K562 (cell line): Measurements from ENCODE around the gene TMEM217. TPM values are rescaled to one million over a fixed set of nuclear protein-coding genes. Genes with fewer than 3 reads are reported as not detected.

Experiments used
- BMI1 ChIP-seq: fragments of 150-350 bp; IDR thresholded peaks from 2 replicates; pipeline ENCODE4 v1.6.1; 2014; ENCODE audit warnings: low read length
- C11orf30 ChIP-seq: fragments of 450-650 bp; IDR thresholded peaks from 2 replicates; pipeline ENCODE4 v1.6.1; 2016; ENCODE audit warnings: low read depth, mild to moderate bottlenecking
- CBX8 ChIP-seq: fragments of 200-600 bp; sonication (generic); IDR thresholded peaks from 2 replicates; pipeline ENCODE4 v1.6.1; 2012; ENCODE audit warnings: borderline replicate concordance, mixed run types, low read depth, mild to moderate bottlenecking, moderate library complexity, mixed read lengths, low read length, control low read depth, inconsistent platforms; ENCODE audit not compliant: poor library complexity, severe bottlenecking; ENCODE audit errors: extremely low read depth
- HLTF ChIP-seq: fragments of 450-650 bp; IDR thresholded peaks from 2 replicates; pipeline ENCODE4 v1.6.1; 2016
- MAFK ChIP-seq: IDR thresholded peaks from 2 replicates; pipeline ENCODE4 v1.6.1; 2011; ENCODE audit warnings: low read length, improper control_type of control experiment
- NCOA1 ChIP-seq: fragments of 450-650 bp; IDR thresholded peaks from 2 replicates; pipeline ENCODE4 v1.6.1; 2016; ENCODE audit warnings: low read depth
- NEUROD1 ChIP-seq: fragments of 150-350 bp; IDR thresholded peaks from 2 replicates; pipeline ENCODE4 v1.6.1; 2014; ENCODE audit warnings: borderline replicate concordance, low read length, low read depth; ENCODE audit not compliant: partially characterized antibody
- NFYB ChIP-seq: IDR thresholded peaks from 2 replicates; pipeline ENCODE4 v1.6.1; 2011; ENCODE audit warnings: mild to moderate bottlenecking, moderate library complexity; ENCODE audit not compliant: insufficient read length; ENCODE audit errors: extremely low read depth
- REST ChIP-seq, 2 experiments: fragments of 450-650 bp; formaldehyde crosslinking in 1 of 2; IDR thresholded peaks; 2 replicates each; pipeline versions ENCODE4 v1.4.0 to v1.6.1; 2014 to 2020; ENCODE audit warnings: mild to moderate bottlenecking in 2 of 2, borderline replicate concordance in 1 of 2, low read depth in 1 of 2
- SLC30A9 ChIP-seq: fragments of 250-450 bp; sonication (Bioruptor Pico); IDR thresholded peaks from 2 replicates; pipeline ENCODE4 v1.8.0; 2022; ENCODE audit warnings: mild to moderate bottlenecking, moderate library complexity
- TCFL5 ChIP-seq: fragments of 250-450 bp; sonication (Bioruptor Pico); conservative IDR thresholded peaks from 2 replicates; pipeline ENCODE4 v1.6.1; 2021; ENCODE audit warnings: mild to moderate bottlenecking, moderate library complexity, matching md5 sums
- TEAD1 ChIP-seq, 2 experiments: fragments of 450-650 bp in 1 of 2; sonication (generic) in 1 of 2; formaldehyde crosslinking; IDR thresholded peaks; 2 replicates each; pipeline versions ENCODE4 v1.4.0 to v1.8.0; 2020 to 2022; ENCODE audit warnings: mild to moderate bottlenecking in 2 of 2, missing genetic modification reagents in 1 of 2
- UBTF ChIP-seq, 2 experiments: IDR thresholded peaks; 2 replicates each; pipeline ENCODE4 v1.6.1; 2012; ENCODE audit warnings: improper control_type of control experiment in 2 of 2, low read depth in 2 of 2, low read length in 2 of 2, borderline replicate concordance in 1 of 2
- ZFP30 ChIP-seq: fragments of 250-450 bp; sonication (Bioruptor Pico); IDR thresholded peaks from 2 replicates; pipeline ENCODE4 v1.8.0; 2022; ENCODE audit warnings: moderate library complexity, mild to moderate bottlenecking, inconsistent platforms, borderline replicate concordance
- ZKSCAN3 ChIP-seq: fragments of 250-450 bp; sonication (Bioruptor Pico); IDR thresholded peaks from 2 replicates; pipeline ENCODE4 v1.4.0; 2020
- ZNF143 ChIP-seq: sonication (generic); formaldehyde crosslinking; IDR thresholded peaks from 2 replicates; pipeline ENCODE4 v1.9.0; 2022; ENCODE audit warnings: mild to moderate bottlenecking, missing genetic modification reagents
- ZNF77 ChIP-seq: fragments of 250-450 bp; sonication (Bioruptor Pico); IDR thresholded peaks from 2 replicates; pipeline ENCODE4 v1.5.0; 2020
- polyA plus RNA-seq, 8 experiments: library from polyadenylated mRNA; depleted of rRNA in 4 of 8; stranded (reverse) in 5 of 8; unstranded in 3 of 8; fragments of >200 nt; fragmentation: Nextera tagmentation in 2 of 8; fragmentation: Illumina TruSeq in 1 of 8; extraction: Ambion mirVana in 2 of 8; extraction: Trizol in 1 of 8; gene quantifications; 2 replicates each; pipeline versions ENCODE4 v1.2.1 to v1.2.3, GENCODE V29; 2011 to 2014; ENCODE audit warnings: inconsistent platforms in 1 of 8, missing spikeins in 1 of 8
- total RNA-seq, 7 experiments: library from RNA; depleted of rRNA in 6 of 7; stranded (reverse); fragments of >200 nt in 6 of 7; fragmentation: Illumina TruSeq in 2 of 7; extraction: Trizol in 2 of 7; gene quantifications; 2 replicates each; pipeline versions ENCODE4 v1.2.1 to v1.2.3, GENCODE V29; 2011 to 2021; ENCODE audit warnings: low replicate concordance in 1 of 7

Gene TMEM217
- total and polyA plus RNA-seq, 9 of the 15 experiments (the other 6 are each of a cell fraction or from before 2014, with no cell fraction given) = 1.3 to 8.0 (median 1.9) TPM

- TF ChIP-seq UBTF (IDR thresholded peaks at IDR 0.05; ENCODE audit: borderline replicate concordance in 1 of 2, low read depth in 2 of 2, low read length in 2 of 2) (no peak; a peak in 2 of 4 replicates), REST (IDR thresholded peaks at IDR 0.05; ENCODE audit: borderline replicate concordance) (peak; percentile 94), REST (CRISPR knock-in tag; IDR thresholded peaks at IDR 0.05; ENCODE audit: low read depth) (0 out of 2 replicates have a peak, but pooled peaks have one; percentile 37), C11orf30 (no peak), BMI1 (0 out of 2 replicates have a peak, but pooled peaks have one; percentile 23), ZFP30 (CRISPR knock-in tag) (no peak), HLTF (no peak), MAFK (peak; percentile 33; the same call in 1 of the 2 replicates), ZNF77 (CRISPR knock-in tag) (0 out of 2 replicates have a peak, but pooled peaks have one; percentile 11), NEUROD1 (peak; percentile 17), NFYB (no peak), TEAD1 (CRISPR knock-in tag; IDR thresholded peaks at IDR 0.05) (0 out of 4 replicates have a peak, but pooled peaks of 1 of the 2 experiments have one; percentile 65), ZKSCAN3 (no peak), ZNF143 (peak; percentile 46; the same call in 1 of the 2 replicates), TCFL5 (CRISPR knock-in tag) (no peak), SLC30A9 (CRISPR knock-in tag) (no peak; the same call in 1 of the 2 replicates), NCOA1 (no peak), CBX8 (no peak)
These were observed 85.8 kb downstream of the TMEM217 start (continued) for GRCh38 chr6:37171970-37172812.
